Pons (tissue), 1 donor: ENCODE data around the gene EDARADD.
"Not testable (repeated sequence)": the region's sequence is repeated elsewhere in the genome, so short reads cannot be mapped to it uniquely, and the experiment has no call there.

Source experiments
- DNase-seq: peaks from one replicate; pipeline ENCODE4 v3.0.0-alpha.2; 2016; ENCODE audit warnings: low spot score

The EDARADD gene

GRCh38 chr1:236438614-236439013 is 44.5 kb downstream of the EDARADD start:
- DNase-seq = no peak

- DNase-seq = no peak
Measured at GRCh38 chr1:236440373-236440772, 46.3 kb downstream of the EDARADD start.

- DNase-seq = no peak
Measured at GRCh38 chr1:236450779-236451178, 56.7 kb downstream of the EDARADD start.

GRCh38 chr1:236451796-236452373 is 57.8 kb downstream of the EDARADD start:
- no peak for DNase-seq

- peak; percentile 6 for DNase-seq
Measured at GRCh38 chr1:236455243-236455642, 61.2 kb downstream of the EDARADD start.

- DNase-seq = no peak
Measured at GRCh38 chr1:236457775-236458174, 63.7 kb downstream of the EDARADD start.

GRCh38 chr1:236458996-236459395 is 64.9 kb downstream of the EDARADD start:
- DNase-seq = no peak

GRCh38 chr1:236460103-236460502 is 66.0 kb downstream of the EDARADD start:
- no peak for DNase-seq

- DNase-seq = not testable (repeated sequence)
Measured at GRCh38 chr1:236464197-236464596, 70.1 kb downstream of the EDARADD start.

GRCh38 chr1:236465231-236465958 is 71.3 kb downstream of the EDARADD start:
- no peak for DNase-seq

- DNase-seq = no peak
Measured at GRCh38 chr1:236465959-236466303, 71.8 kb downstream of the EDARADD start.

- no peak for DNase-seq
Measured at GRCh38 chr1:236467327-236467641, 73.2 kb downstream of the EDARADD start.

- DNase-seq = no peak
Measured at GRCh38 chr1:236468625-236469024, 74.5 kb downstream of the EDARADD start.

GRCh38 chr1:236469466-236469865 is 75.4 kb downstream of the EDARADD start:
- DNase-seq = no peak

GRCh38 chr1:236471096-236471495 is 77.0 kb downstream of the EDARADD start:
- DNase-seq = no peak

GRCh38 chr1:236471653-236472052 is 77.6 kb downstream of the EDARADD start:
- no peak for DNase-seq

- DNase-seq = no peak
Measured at GRCh38 chr1:236472850-236473788, 79.0 kb downstream of the EDARADD start.

GRCh38 chr1:236476019-236476418 is 81.9 kb downstream of the EDARADD start:
- no peak for DNase-seq

- no peak for DNase-seq
Measured at GRCh38 chr1:236480758-236481436, 86.8 kb downstream of the EDARADD start.

GRCh38 chr1:236484310-236484971 is 90.4 kb downstream of the EDARADD start:
- DNase-seq = no peak

GRCh38 chr1:236486356-236487002 is 92.4 kb downstream of the EDARADD start:
- no peak for DNase-seq
